Neural cell (in vitro differentiated cells): ENCODE data around the gene LRRC1. TPM values are rescaled to one million over a fixed set of nuclear protein-coding genes. Genes with fewer than 3 reads are reported as not detected.

Source experiments
- H2AFZ ChIP-seq: fragments of 200-600, 300-800 bp; sonication (generic), shearing (Covaris generic); 2 replicates; pipeline ENCODE4 v1.6.0; 2014; ENCODE audit warnings: low read depth, mild to moderate bottlenecking, antibody characterized with exemption, low read length, moderate library complexity
- H3F3A ChIP-seq: fragments of 200-600 bp; shearing (Covaris generic); 2 replicates; pipeline ENCODE4 v1.6.1; 2016; ENCODE audit warnings: mild to moderate bottlenecking, moderate library complexity, mixed read lengths, antibody characterized with exemption, low read length; ENCODE audit not compliant: insufficient read depth, poor library complexity, severe bottlenecking
- H3K27ac ChIP-seq: fragments of 200-600, 300-800 bp; sonication (generic), shearing (Covaris generic); 2 replicates; pipeline ENCODE4 v1.5.1; 2014; ENCODE audit warnings: mild to moderate bottlenecking, low read length, moderate library complexity
- H3K27me3 ChIP-seq: fragments of 300-800, 200-600 bp; sonication (generic), shearing (Covaris generic); 2 replicates; pipeline ENCODE4 v1.6.0; 2014; ENCODE audit warnings: mild to moderate bottlenecking, low read depth, low read length, moderate library complexity; ENCODE audit not compliant: insufficient read depth
- H3K36me3 ChIP-seq: fragments of 300-800, 200-600 bp; sonication (generic), shearing (Covaris generic); 2 replicates; pipeline ENCODE4 v1.5.1; 2014; ENCODE audit warnings: mild to moderate bottlenecking, antibody characterized with exemption, low read length, moderate library complexity; ENCODE audit not compliant: insufficient read depth
- H3K4me2 ChIP-seq: fragments of 300-800, 200-600 bp; sonication (generic), shearing (Covaris generic); 2 replicates; pipeline ENCODE4 v1.6.0; 2014; ENCODE audit warnings: mild to moderate bottlenecking, low read length
- H3K4me3 ChIP-seq: fragments of 300-800, 200-600 bp; sonication (generic), shearing (Covaris generic); 2 replicates; pipeline ENCODE4 v1.5.1; 2014; ENCODE audit warnings: mild to moderate bottlenecking, low read length, moderate library complexity
- H3K79me2 ChIP-seq: fragments of 200-600 bp; shearing (Covaris generic); replicated peaks from 2 replicates; pipeline ENCODE4 v1.6.0; 2014; ENCODE audit warnings: mild to moderate bottlenecking, low read length, moderate library complexity; ENCODE audit not compliant: insufficient read depth
- H3K9ac ChIP-seq: fragments of 300-800, 200-600 bp; sonication (generic), shearing (Covaris generic); 2 replicates; pipeline ENCODE4 v1.6.1; 2016; ENCODE audit warnings: mild to moderate bottlenecking, low read length, mixed read lengths
- H3K9me2 ChIP-seq: fragments of 200-600 bp; shearing (Covaris generic); 2 replicates; pipeline ENCODE4 v1.6.1; 2016; ENCODE audit warnings: mild to moderate bottlenecking, low read length, mixed read lengths; ENCODE audit not compliant: insufficient read depth
- H3K9me3 ChIP-seq: fragments of 200-600, 300-800 bp; sonication (generic), shearing (Covaris generic); 2 replicates; pipeline ENCODE4 v1.6.1; 2016; ENCODE audit warnings: mild to moderate bottlenecking, mixed run types, low read length, moderate library complexity, mixed read lengths
- H4K20me1 ChIP-seq: fragments of 200-600 bp; shearing (Covaris generic); 2 replicates; pipeline ENCODE4 v1.6.1; 2016; ENCODE audit warnings: mild to moderate bottlenecking, mixed run types; ENCODE audit not compliant: insufficient read depth
- CTCF ChIP-seq: fragments of 450-650 bp; IDR thresholded peaks from 2 replicates; pipeline ENCODE4 v1.5.1; 2014; ENCODE audit warnings: antibody characterized with exemption, mild to moderate bottlenecking, moderate library complexity; ENCODE audit not compliant: poor library complexity, severe bottlenecking
- EP300 ChIP-seq: fragments of 450-650 bp; conservative IDR thresholded peaks from 2 replicates; pipeline ENCODE4 v1.6.1; 2014; ENCODE audit warnings: antibody characterized with exemption, mild to moderate bottlenecking, moderate library complexity; ENCODE audit not compliant: poor library complexity, severe bottlenecking
- EZH2 ChIP-seq: fragments of 200-600, 300-800 bp; shearing (Covaris generic), sonication (generic); IDR thresholded peaks from 2 replicates; pipeline ENCODE4 v1.6.1; 2014; ENCODE audit warnings: antibody characterized with exemption, low read length, borderline replicate concordance, mild to moderate bottlenecking; ENCODE audit not compliant: insufficient read depth, poor library complexity, severe bottlenecking
- MXI1 ChIP-seq: fragments of 450-650 bp; conservative IDR thresholded peaks from 2 replicates; pipeline ENCODE4 v1.6.1; 2014; ENCODE audit warnings: antibody characterized with exemption, mild to moderate bottlenecking; ENCODE audit not compliant: poor library complexity, severe bottlenecking
- RAD21 ChIP-seq: fragments of 450-650 bp; conservative IDR thresholded peaks from 2 replicates; pipeline ENCODE4 v1.6.1; 2014; ENCODE audit warnings: antibody characterized with exemption, mild to moderate bottlenecking, moderate library complexity
- REST ChIP-seq: IDR thresholded peaks from 2 replicates; pipeline ENCODE4 v1.6.1; 2012; ENCODE audit warnings: borderline replicate concordance
- SMC3 ChIP-seq: fragments of 450-650 bp; conservative IDR thresholded peaks from 2 replicates; pipeline ENCODE4 v1.6.1; 2014; ENCODE audit warnings: antibody characterized with exemption, mild to moderate bottlenecking, moderate library complexity; ENCODE audit not compliant: poor library complexity
- TAF1 ChIP-seq: IDR thresholded peaks from 2 replicates; pipeline ENCODE4 v1.6.1; 2012; ENCODE audit warnings: low read depth
- polyA plus RNA-seq: library from polyadenylated mRNA; depleted of rRNA; stranded (reverse); fragments of >200 nt; gene quantifications from 2 replicates; pipeline ENCODE4 v1.2.3, GENCODE V29; 2014

Gene LRRC1
- polyA plus RNA-seq, 1 donor from 2014 or later = 21.2 TPM

GRCh38 chr6:53833155-53833554 is 38.4 kb downstream of the LRRC1 start:
- peak overlapping the region; percentile 73 for H3K27ac ChIP-seq

GRCh38 chr6:53834132-53834531 is 39.3 kb downstream of the LRRC1 start:
- H4K20me1 ChIP-seq = no peaks in the 10 kb centered on the region
- peak overlapping the region; percentile 27 for H3K9ac ChIP-seq
- H3K9me2 ChIP-seq = no peaks in the 10 kb centered on the region
- peaks cover 21% of the 10 kb centered on the region for H3K79me2 ChIP-seq
- H3K9me3 ChIP-seq = no peaks in the 10 kb centered on the region
- H3K27ac ChIP-seq = peak overlapping the region; percentile 73
- H3F3A ChIP-seq = peaks cover 7% of the 10 kb centered on the region
- no peaks in the 10 kb centered on the region for H3K36me3 ChIP-seq
- no peaks in the 10 kb centered on the region for H3K27me3 ChIP-seq
- H2AFZ ChIP-seq = no peak overlapping the region
- H3K4me3 ChIP-seq = peak overlapping the region; percentile 22
- H3K4me2 ChIP-seq = peak overlapping the region; percentile 49
- no peak for TF ChIP-seq TAF1
- no peak for TF ChIP-seq REST
- no peak for TF ChIP-seq CTCF
- no peak for TF ChIP-seq RAD21
- TF ChIP-seq EP300 = peak; percentile 94
- no peak for TF ChIP-seq SMC3

More at GRCh38 chr6:53833155-53833554, 38.4 kb downstream of the LRRC1 start:
- no peaks in the 10 kb centered on the region for H3K9me3 ChIP-seq
- no peak for TF ChIP-seq CTCF
- no peak for TF ChIP-seq SMC3
- no peak for TF ChIP-seq MXI1
- TF ChIP-seq TAF1 = no peak
- no peak for TF ChIP-seq EP300
- TF ChIP-seq REST = no peak
- no peak for TF ChIP-seq EZH2
- no peak for TF ChIP-seq RAD21
- no peak overlapping the region for H2AFZ ChIP-seq
- no peaks in the 10 kb centered on the region for H3K27me3 ChIP-seq
- no peaks in the 10 kb centered on the region for H3K36me3 ChIP-seq
- peaks cover 7% of the 10 kb centered on the region for H3F3A ChIP-seq
- no peak overlapping the region for H3K4me3 ChIP-seq
- peak overlapping the region; percentile 27 for H3K9ac ChIP-seq
- H3K79me2 ChIP-seq = peaks cover 31% of the 10 kb centered on the region
- no peaks in the 10 kb centered on the region for H3K9me2 ChIP-seq
- no peaks in the 10 kb centered on the region for H4K20me1 ChIP-seq
- H3K4me2 ChIP-seq = no peak overlapping the region
